Spleen (tissue), 7 donors: ENCODE data around the gene C12orf42.

Experiments
- POLR2A ChIP-seq, 3 donors: fragments of 450-650 bp; IDR thresholded peaks; one replicate each; pipeline ENCODE4 v1.5.1; 2017; ENCODE audit warnings: antibody characterized with exemption in 3 of 3, mild to moderate bottlenecking in 1 of 3
- POLR2AphosphoS5 ChIP-seq, 3 donors: sonication (generic); formaldehyde crosslinking; IDR thresholded peaks; one replicate each; pipeline ENCODE4 v1.5.1; 2017; ENCODE audit warnings: antibody characterized with exemption in 3 of 3
- TF ChIP-seq, protein P1 (sequence below), 11 experiments: fragments of 200-600 bp in 7 of 11; fragments of 450-650 bp in 4 of 11; sonication (generic) in 4 of 11; IDR thresholded peaks in 8 of 11; conservative IDR thresholded peaks in 3 of 11; 1 replicate in 7 of 11; 2 replicates in 4 of 11; pipeline versions ENCODE4 v1.4.0 to v1.8.0; 2016 to 2021; ENCODE audit warnings: antibody characterized with exemption in 11 of 11, inconsistent platforms in 4 of 11, mild to moderate bottlenecking in 1 of 11
- donor health status: DM: no; HTN: no; CAD: no; lungs with moderate emphysema.
- donor health status: DM: no; HTN: no; CAD: no.
- donor health status: DM: no; HTN: no; CAD: no.

DNA sequence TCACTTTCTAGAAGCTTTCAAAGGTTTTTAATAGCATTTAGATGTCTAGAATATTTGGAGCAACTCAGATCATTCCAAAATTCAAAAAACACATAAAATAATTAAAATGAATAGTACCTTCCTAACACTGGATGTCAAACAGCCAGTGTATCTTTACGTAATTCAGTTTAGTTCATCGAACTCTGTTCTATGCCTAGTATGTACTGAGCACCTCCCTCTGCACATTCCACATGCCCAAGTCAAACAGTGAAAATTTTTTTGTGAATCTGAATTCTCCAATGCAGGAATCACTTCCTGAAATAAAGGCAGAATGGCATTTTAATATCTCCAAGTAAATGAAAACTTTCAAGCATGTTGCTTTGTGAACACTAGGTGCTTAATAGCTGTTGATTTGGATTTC lies 192.3 kb downstream of the C12orf42 start:
- TF ChIP-seq, protein P1, sequence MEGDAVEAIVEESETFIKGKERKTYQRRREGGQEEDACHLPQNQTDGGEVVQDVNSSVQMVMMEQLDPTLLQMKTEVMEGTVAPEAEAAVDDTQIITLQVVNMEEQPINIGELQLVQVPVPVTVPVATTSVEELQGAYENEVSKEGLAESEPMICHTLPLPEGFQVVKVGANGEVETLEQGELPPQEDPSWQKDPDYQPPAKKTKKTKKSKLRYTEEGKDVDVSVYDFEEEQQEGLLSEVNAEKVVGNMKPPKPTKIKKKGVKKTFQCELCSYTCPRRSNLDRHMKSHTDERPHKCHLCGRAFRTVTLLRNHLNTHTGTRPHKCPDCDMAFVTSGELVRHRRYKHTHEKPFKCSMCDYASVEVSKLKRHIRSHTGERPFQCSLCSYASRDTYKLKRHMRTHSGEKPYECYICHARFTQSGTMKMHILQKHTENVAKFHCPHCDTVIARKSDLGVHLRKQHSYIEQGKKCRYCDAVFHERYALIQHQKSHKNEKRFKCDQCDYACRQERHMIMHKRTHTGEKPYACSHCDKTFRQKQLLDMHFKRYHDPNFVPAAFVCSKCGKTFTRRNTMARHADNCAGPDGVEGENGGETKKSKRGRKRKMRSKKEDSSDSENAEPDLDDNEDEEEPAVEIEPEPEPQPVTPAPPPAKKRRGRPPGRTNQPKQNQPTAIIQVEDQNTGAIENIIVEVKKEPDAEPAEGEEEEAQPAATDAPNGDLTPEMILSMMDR (IDR thresholded peaks at IDR 0.05 in 8 of 11, conservative IDR thresholded peaks at IDR 0.05 in 3 of 11): no peak
- no peak for TF ChIP-seq POLR2A (IDR thresholded peaks at IDR 0.05)
- TF ChIP-seq POLR2AphosphoS5 (IDR thresholded peaks at IDR 0.05): no peak
